Measurements from ENCODE around the gene GPD1. TPM values are rescaled to one million over a fixed set of nuclear protein-coding genes. Genes with fewer than 3 reads are reported as not detected.

Gene GPD1
- total RNA-seq, 4 donors from 2014 or later = not detected

DNA sequence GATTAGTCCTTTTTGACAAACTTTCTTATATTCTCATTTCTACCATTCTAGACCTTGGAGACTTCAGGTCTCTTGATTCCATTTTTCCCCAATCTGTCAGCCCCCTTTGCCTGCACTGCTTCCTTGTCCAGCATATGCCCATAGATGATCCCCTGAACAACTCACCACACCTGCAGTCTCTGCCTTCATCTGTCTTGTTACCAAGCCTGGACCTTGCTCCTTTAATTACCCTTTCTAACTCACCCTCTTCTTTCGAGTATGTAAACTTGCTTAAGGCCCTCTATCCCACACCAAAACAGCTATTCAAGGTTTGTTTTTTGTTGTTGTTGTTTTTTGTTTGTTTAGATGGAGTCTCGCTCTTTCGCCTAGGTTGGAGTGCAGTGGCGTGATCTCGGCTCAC, 17.8 kb downstream of the GPD1 start:
- Histone ChIP-seq H3K4me1 (peaks cover 0 to 3% of the 10 kb centered on the region in 2 donors), H3K27ac (no peak overlapping the region), H3K4me3 (no peak overlapping the region), H3K9me3 (no peaks in the 10 kb centered on the region), H3K27me3 (no peaks in the 10 kb centered on the region), H3K36me3 (no peaks in the 10 kb centered on the region)
- no peak for TF ChIP-seq POLR2A (IDR thresholded peaks at IDR 0.05)
- TF ChIP-seq, protein P1, sequence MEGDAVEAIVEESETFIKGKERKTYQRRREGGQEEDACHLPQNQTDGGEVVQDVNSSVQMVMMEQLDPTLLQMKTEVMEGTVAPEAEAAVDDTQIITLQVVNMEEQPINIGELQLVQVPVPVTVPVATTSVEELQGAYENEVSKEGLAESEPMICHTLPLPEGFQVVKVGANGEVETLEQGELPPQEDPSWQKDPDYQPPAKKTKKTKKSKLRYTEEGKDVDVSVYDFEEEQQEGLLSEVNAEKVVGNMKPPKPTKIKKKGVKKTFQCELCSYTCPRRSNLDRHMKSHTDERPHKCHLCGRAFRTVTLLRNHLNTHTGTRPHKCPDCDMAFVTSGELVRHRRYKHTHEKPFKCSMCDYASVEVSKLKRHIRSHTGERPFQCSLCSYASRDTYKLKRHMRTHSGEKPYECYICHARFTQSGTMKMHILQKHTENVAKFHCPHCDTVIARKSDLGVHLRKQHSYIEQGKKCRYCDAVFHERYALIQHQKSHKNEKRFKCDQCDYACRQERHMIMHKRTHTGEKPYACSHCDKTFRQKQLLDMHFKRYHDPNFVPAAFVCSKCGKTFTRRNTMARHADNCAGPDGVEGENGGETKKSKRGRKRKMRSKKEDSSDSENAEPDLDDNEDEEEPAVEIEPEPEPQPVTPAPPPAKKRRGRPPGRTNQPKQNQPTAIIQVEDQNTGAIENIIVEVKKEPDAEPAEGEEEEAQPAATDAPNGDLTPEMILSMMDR (IDR thresholded peaks at IDR 0.05) = no peak
- no peak for DNase-seq
- intact Hi-C loops (cut with DNase I; ENCODE audit: low total_unique reads) = no loop called here

DNA sequence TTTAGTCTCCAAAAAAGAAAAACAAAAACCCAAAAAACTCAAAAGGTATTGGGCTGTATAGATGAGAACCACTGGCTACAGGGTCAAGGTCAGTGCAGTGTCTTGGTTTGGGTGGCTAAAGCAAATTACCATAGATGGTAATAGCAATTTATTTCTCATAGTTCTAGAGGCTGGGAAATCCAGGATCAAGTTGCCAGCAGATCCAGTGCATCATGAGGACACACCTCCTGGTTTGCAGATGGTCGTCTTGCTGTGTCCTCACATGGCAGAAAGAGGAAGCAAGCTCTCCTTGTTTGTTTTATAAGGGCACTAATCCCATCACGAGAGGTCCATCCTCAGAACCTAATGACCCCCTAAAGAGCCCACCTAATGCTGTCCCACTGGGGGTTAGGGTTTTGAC, 19.4 kb downstream of the GPD1 start:
- Histone ChIP-seq H3K4me1 (no peaks in the 10 kb centered on the region), H3K4me3 (no peak overlapping the region), H3K36me3 (no peaks in the 10 kb centered on the region), H3K27me3 (no peaks in the 10 kb centered on the region), H3K9me3 (no peaks in the 10 kb centered on the region), H3K27ac (no peak overlapping the region)
- intact Hi-C loops (cut with DNase I; ENCODE audit: low total_unique reads) = no loop called here
- TF ChIP-seq, protein P1 (IDR thresholded peaks at IDR 0.05) = no peak
- TF ChIP-seq POLR2A (IDR thresholded peaks at IDR 0.05) = no peak
- no peak for DNase-seq

DNA sequence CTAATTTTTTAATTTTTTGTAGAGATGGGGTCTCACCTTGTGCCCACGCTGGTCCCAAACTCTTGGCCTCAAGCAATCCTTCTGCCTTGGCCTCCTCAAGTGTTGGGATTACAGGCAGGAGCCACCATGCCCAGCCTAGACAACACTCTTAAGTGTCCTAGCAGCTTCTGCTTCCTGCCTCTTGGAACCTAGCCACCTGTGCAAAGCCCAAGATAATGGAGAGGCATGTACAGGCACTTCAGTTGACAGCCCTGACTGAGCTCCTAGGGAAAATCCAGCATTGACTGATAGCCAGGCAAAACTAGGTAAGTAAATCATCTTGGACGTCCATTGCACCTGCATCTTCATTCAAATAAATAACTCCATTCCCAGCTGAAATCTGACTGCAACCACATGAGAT, 23.7 kb downstream of the GPD1 start:
- H3K27ac ChIP-seq = no peak overlapping the region
- no peaks in the 10 kb centered on the region for H3K9me3 ChIP-seq
- no peaks in the 10 kb centered on the region for H3K36me3 ChIP-seq
- no peaks in the 10 kb centered on the region for H3K27me3 ChIP-seq
- TF ChIP-seq POLR2A (IDR thresholded peaks at IDR 0.05) = no peak
- TF ChIP-seq, protein P1 (IDR thresholded peaks at IDR 0.05) = no peak
- H3K4me1 ChIP-seq = no peaks in the 10 kb centered on the region
- no peak for DNase-seq
- intact Hi-C loops (cut with DNase I; ENCODE audit: low total_unique reads) = no loop called here
- H3K4me3 ChIP-seq = no peak overlapping the region

DNA sequence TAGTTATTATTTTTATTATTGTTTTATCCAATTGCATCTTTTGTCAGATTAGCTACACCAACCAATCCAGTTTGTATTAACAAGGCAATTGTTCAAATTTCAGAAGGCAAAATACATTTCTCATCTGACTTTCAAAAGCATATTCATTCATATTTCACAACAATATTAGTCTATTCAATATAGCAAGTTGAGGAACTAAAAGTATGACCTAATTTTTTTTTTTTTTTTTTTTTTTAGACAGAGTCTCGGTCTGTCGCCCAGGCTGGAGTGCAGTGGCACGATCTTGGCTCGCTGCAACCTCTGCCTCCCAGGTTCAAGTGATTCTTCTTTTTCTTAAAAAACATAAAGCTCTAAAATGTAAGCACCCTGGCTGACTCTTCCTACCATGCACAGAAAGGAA, 25.5 kb downstream of the GPD1 start:
- intact Hi-C loops (cut with DNase I; ENCODE audit: low total_unique reads) = no loop called here
- Histone ChIP-seq H3K4me1 (no peaks in the 10 kb centered on the region), H3K9me3 (no peaks in the 10 kb centered on the region), H3K27me3 (no peaks in the 10 kb centered on the region), H3K36me3 (no peaks in the 10 kb centered on the region), H3K27ac (no peak overlapping the region), H3K4me3 (no peak overlapping the region)
- TF ChIP-seq POLR2A (IDR thresholded peaks at IDR 0.05) = no peak
- DNase-seq = no peak

DNA sequence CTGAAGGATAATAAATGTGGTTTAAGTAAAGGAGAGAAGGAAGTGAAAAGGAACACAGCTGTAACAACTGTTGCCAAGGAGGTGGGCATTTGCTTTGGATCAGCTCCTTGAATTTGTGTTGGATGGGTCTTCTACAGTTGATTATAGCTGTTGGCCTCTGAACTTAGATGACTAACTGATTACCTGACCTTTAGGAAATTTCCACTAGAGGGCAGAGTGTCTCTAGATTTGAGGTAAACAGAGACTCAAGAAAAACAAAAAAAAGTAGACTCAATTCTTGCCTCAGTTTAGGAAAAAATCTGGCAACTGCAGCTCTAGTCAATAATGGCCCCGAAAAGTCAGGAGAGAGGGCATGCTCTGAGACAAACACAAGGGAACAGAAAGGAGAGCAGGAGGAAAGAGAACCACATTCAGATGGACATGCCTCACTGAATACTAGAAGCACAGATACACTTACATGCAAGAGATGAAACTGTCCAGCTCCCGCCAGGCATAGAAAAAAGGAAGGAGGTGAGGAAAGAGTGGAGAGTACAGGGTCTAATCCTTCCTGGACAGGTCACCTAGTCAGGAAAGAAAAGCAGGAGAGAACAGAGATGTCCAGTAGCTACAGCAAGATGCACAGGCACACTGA, 28.8 kb downstream of the GPD1 start:
- Histone ChIP-seq H3K4me1 (no peaks in the 10 kb centered on the region), H3K27me3 (no peaks in the 10 kb centered on the region), H3K36me3 (no peaks in the 10 kb centered on the region), H3K4me3 (no peak overlapping the region), H3K9me3 (no peaks in the 10 kb centered on the region), H3K27ac (no peak overlapping the region)
- intact Hi-C loops (cut with DNase I; ENCODE audit: low total_unique reads) = no loop called here
- no peak for DNase-seq
- TF ChIP-seq, protein P1 (IDR thresholded peaks at IDR 0.05) = peak in 2 of 4 experiments; percentile 31 to 47
- TF ChIP-seq POLR2A (IDR thresholded peaks at IDR 0.05) = no peak

DNA sequence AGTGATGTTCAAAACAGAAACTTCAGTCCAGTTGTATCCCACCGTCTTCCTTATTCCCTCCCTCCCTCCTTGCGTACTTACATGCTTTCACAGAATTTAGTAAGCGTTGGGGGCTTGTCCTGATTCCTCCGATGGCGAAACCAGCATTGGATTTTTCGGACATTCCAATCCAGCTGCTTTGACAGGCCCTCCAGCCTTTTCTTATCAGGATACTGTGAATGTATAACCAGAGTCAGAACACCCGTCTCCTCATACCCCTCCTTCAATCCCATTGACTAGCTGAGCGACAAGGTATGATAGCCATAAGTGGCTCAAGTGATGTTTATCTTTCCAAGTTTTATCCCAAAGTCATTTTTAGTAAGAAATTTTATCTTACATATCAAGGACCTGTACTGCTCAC, 39.2 kb downstream of the GPD1 start:
- Histone ChIP-seq H3K9me3 (no peaks in the 10 kb centered on the region), H3K36me3 (no peaks in the 10 kb centered on the region), H3K27me3 (no peaks in the 10 kb centered on the region), H3K27ac (no peak overlapping the region), H3K4me1 (no peaks in the 10 kb centered on the region), H3K4me3 (no peak overlapping the region)
- no peak for DNase-seq
- TF ChIP-seq, protein P1 (IDR thresholded peaks at IDR 0.05) = no peak
- TF ChIP-seq POLR2A (IDR thresholded peaks at IDR 0.05) = no peak
- intact Hi-C loops (cut with DNase I; ENCODE audit: low total_unique reads) = no loop called here
